HG03097 (cell line): ENCODE data around the gene ASB15.
A peak's percentile ranks its signal among the peaks of the same experiment; 100 is the strongest.

Experiments
- ATAC-seq: cut with Tn5 transposase; IDR thresholded peaks from one replicate; pipeline ENCODE4 v1.9.1; 2021; ENCODE audit not compliant: unreplicated experiment, low FRiP score

The ASB15 gene

GRCh38 chr7:123594813-123595241 is 6.8 kb upstream of the ASB15 start:
- ATAC-seq: no peak

DNA sequence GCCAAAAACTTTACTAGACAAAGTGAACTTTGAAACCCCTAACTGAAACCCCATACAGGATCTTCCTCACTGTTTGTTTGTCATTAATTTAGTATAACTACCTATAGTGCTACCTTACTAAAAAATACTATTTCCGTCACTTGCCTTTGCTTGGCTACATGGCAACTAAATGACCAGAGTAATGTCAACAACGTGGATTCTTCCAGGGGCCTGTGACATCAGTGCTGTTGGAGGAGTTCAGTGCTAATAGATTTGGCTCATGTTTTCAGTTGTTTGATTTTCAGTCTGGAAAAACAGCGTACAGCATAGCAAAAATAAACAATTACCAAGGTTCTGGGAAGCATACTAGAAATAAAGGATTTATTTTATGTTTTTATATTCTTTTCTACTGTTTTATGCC is 3.0 kb upstream of the ASB15 start:
- no peak for ATAC-seq

GRCh38 chr7:123599766-123600165 is 1.9 kb upstream of the ASB15 start:
- no peak for ATAC-seq

DNA sequence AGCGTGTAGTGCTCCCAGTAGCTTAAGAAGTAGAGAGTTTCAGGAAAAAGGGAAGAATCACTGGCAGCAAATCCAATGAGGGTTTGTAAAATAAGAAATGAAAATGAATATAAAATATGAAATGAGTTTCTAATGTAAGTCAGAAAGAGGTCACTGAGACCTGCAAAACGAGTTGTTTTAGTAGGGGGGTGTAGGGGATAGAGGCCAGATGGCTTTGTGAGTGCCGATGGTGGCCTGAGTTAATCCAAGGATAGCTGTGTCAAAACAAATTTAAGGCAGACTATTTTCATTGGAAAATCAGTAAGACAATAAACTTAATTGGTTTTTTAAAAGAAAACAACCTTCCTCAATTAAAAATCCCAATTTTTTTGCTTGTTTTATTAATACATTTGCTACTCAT is 745 bp upstream of the ASB15 start:
- no peak for ATAC-seq

GRCh38 chr7:123602648-123603047 is 1.0 kb downstream of the ASB15 start:
- no peak for ATAC-seq

- ATAC-seq: no peak
These were observed 3.1 kb downstream of the ASB15 start for GRCh38 chr7:123604739-123605138.

DNA sequence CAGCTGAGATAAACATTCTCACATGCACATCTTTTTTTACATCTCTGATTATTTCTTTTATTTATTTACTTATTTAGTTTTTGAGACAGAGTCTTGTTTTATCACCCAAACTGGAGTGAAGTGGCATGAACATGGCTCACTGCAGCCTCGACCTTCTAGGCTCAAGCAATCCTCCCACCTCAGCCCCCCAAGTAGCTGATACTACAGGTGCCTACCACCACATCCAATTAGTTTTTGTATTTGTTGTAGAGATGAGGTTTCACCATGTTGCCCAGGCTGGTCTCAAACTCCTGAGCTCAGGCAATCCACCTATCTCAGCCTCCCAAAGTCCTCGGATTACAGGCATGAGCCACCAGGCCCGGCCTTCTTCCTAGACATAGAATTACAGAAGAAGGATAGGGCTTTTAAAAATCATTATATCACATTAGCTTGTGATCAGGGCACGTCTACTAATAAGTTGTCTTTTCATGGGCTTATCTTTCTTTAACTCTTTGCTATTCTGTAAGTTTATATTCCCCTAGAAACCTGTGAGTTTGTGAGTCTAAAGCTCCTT is 5.9 kb downstream of the ASB15 start:
- ATAC-seq: no peak

- no peak for ATAC-seq
These were observed 7.6 kb downstream of the ASB15 start for GRCh38 chr7:123608991-123609882.

DNA sequence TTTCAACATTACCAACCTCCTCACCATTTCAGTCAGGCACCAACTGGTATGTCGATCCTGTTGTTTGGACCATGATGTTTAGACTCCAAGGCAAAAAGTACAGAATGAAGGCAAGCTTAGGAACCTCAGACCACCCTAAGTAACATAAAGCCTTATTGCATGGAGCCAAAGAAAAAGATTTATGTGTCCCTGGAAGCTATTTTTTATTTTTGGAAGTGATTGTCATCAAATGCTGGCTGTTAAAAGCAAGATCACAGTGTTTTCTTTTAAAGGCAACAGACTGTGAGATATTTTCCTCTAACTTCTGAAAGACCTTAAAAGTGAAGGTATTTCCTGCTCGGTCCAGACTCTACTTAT is 8.2 kb downstream of the ASB15 start:
- ATAC-seq: no peak

- no peak for ATAC-seq
These were observed 10.4 kb downstream of the ASB15 start for GRCh38 chr7:123612024-123612423.

DNA sequence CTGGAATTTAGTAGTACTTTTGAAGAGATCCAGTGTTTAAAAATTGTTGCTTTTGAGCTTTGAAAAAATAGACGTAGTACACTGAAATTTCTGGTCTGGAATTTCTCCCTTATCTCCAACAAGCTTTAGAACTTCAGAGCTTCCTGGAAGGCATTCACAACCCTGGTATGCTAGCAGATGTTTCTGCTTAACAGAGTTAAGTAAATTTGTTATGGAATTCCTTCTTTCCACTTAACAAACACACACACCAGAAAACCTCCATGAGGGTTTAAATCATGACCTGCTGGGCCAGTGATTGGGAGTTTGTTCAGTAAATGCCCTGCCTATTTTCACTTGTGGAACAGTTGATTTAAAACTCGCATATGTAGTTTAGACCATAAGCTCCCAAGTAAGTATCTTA is 13.7 kb downstream of the ASB15 start:
- no peak for ATAC-seq

- no peak for ATAC-seq
These were observed 14.6 kb downstream of the ASB15 start for GRCh38 chr7:123616223-123616622.

DNA sequence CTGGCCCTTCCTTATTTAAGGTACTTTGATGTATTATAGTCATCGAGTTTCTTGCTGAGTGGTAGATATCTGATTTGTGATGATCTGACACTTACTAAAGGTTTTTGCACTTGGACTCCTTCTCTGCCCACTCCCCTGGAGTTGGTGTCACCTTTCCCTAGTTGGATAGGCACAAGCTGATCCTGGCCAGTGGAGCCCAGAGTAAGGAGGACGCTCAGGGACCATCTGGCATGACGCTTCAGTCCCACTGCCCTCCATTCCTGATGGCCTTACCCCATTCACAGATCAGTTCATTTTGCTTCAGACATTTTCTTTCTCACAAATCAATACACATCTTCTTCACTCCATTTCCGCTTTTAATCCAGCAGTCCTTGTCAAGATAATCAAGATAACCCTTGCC is 20.1 kb downstream of the ASB15 start:
- ATAC-seq: no peak

DNA sequence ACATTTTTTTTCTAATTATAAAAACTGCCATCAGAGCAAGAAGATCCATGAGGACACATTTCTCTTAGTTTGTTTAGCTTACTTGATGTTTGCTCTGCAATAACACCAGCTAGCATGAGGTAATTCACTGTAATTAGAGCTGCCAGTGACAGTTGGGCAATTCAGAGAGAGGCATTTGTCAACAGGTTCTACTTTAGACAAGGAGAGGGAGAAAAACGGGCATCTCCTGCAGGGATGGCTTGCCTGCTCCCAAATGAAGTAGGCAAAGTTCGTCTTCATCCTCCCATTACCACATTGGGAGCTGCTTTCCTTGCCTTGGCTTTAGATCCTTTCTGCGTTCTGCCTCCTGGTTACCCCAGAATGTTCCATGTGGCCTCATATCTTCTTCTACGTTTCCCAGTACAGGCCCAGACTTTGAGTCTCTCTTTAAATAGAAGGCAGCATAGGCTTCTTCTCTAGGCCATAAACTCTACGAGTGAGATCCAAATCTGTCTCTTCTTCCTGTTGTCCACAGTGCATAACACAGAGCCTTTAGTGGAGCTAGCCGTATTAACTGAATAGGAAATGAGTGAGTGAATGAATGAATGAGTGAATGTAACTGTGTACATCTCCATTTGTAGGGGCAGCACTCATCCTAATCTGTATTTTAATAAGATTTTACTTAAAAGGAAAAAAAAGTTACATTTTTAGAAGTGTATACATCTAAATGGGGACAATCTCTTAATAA is 21.2 kb downstream of the ASB15 start:
- ATAC-seq: no peak

GRCh38 chr7:123624527-123625183 is 23.0 kb downstream of the ASB15 start:
- peak; percentile 93 for ATAC-seq

GRCh38 chr7:123625254-123625653 is 23.6 kb downstream of the ASB15 start:
- no peak for ATAC-seq

- ATAC-seq: no peak
These were observed 26.2 kb downstream of the ASB15 start for GRCh38 chr7:123627851-123628250.

DNA sequence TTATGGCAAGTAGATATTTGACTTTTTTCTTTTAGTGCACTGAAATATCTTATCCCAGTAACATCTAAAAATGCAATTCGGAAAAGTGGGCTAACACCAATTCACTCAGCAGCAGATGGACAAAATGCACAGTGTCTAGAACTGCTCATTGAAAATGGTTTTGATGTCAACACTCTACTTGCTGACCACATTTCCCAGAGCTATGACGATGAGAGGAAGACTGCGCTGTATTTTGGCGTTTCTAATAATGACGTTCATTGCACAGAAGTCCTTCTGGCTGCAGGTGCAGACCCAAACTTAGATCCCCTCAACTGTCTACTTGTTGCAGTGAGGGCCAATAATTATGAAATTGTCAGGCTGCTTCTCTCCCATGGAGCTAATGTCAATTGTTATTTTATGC is 27.2 kb downstream of the ASB15 start:
- no peak for ATAC-seq

DNA sequence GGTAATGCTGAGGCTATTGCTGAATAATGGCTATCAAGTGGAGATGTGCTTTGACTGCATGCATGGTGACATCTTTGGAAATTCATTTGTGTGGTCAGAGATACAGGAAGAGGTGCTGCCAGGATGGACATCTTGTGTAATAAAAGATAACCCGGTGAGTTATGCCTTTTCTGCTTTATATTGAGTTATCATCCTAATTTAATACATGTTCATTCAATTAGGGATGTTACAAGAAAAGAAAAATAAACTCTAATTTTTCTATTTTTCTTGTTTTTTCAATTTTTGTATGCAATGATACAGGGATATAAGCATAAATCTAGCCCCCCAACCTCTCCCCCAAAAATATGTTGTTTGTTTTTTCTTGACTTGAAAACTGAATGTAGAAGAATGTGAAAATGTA is 27.7 kb downstream of the ASB15 start:
- ATAC-seq: no peak

DNA sequence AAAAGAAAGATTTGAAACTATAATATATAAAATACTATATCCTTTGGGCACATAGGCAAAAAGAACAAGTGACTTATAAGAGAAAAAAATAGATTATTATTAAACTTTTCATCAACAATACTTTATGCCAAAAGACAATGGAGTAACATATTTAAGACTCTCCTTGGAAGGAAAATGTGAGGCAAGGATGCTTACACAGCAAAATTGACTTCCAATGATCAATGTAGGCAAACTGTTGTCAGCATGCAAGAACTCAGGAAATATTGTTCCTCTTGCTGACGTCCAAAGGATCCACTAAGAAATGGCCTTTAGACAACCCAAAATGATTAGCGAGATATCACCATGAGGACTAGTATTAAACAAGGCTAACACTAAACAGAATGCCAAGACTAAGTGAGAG is 31.2 kb downstream of the ASB15 start:
- no peak for ATAC-seq

DNA sequence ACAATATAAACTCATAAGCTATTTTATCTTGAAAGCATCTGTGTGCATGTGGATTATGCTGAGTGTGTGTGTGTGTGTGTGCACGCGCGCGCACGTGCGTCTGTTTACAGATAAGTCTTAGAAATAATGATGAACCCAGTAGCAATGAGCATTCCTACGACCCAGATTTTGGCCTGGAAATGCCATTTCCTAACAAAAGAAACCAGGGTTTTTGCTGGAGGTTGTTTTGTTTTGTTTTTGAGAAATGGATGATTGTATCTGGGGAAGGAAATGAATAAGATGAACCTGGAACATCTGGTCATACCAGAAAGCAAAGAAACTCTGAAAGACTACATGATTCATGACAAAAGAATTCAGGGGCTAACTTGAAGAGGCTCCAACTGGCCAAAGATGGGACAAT is 31.9 kb downstream of the ASB15 start:
- no peak for ATAC-seq
